Measurements from ENCODE around the gene ZIC5. TPM values are rescaled to one million over a fixed set of nuclear protein-coding genes. Genes with fewer than 3 reads are reported as not detected.
A peak's percentile ranks its signal among the peaks of the same experiment; 100 is the strongest.

ZIC5 gene
- total RNA-seq, 1 experiment from 2014 or later = 0.57 TPM

DNA sequence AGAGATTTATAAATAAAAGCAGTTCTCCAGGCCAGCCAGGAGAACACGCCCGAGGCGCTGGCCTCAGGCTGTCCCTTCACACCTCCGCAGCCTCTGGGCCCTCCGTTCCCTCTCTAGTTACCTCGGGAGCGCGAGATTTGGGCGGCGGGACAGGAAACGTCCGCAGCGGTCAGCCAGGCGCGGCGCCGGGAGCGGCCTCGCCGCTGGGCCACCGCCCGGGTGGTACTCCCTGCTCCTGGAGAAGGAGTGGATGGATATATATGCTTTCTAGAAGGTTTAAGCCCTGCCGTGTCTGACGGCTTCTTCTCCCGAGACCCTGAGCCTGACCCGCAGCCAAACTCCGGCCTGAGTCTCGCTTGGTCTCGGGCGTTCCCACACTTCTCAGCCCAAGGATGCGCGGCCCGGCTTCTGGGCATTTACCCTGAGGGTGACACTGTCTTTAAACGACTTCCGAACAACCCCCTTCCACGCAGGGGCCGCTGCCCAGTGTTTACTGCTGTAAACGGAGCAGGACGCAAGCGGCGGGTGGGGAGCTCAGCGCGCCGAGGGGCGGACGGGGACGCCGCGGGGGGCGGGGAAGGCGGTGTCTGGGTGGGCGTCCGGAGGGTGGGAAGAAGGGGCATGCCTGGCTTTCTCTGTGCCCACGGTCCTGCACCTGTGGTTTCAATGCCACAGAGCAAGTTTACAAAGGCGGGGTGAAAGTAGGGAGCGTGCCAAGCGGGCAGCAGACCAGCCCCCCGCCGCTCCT lies 8.1 kb upstream of the ZIC5 start:
- no peak overlapping the region for H3K27ac Mint-ChIP-seq (ENCODE audit: unreplicated experiment)
- TF ChIP-seq, protein P1, sequence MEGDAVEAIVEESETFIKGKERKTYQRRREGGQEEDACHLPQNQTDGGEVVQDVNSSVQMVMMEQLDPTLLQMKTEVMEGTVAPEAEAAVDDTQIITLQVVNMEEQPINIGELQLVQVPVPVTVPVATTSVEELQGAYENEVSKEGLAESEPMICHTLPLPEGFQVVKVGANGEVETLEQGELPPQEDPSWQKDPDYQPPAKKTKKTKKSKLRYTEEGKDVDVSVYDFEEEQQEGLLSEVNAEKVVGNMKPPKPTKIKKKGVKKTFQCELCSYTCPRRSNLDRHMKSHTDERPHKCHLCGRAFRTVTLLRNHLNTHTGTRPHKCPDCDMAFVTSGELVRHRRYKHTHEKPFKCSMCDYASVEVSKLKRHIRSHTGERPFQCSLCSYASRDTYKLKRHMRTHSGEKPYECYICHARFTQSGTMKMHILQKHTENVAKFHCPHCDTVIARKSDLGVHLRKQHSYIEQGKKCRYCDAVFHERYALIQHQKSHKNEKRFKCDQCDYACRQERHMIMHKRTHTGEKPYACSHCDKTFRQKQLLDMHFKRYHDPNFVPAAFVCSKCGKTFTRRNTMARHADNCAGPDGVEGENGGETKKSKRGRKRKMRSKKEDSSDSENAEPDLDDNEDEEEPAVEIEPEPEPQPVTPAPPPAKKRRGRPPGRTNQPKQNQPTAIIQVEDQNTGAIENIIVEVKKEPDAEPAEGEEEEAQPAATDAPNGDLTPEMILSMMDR (IDR thresholded peaks at IDR 0.05; ENCODE audit: unreplicated experiment) = no peak
- H3K9me3 Mint-ChIP-seq (ENCODE audit: low read depth, unreplicated experiment) = no peaks in the 10 kb centered on the region
- BruUV-seq (replicated peaks) = no TSS peak
- peaks cover 4% of the 10 kb centered on the region for H3K36me3 Mint-ChIP-seq (ENCODE audit: insufficient read depth, unreplicated experiment)
- peak overlapping the region; percentile 24 for H3K4me3 Mint-ChIP-seq (ENCODE audit: low read depth, unreplicated experiment)
- CTCF ChIA-PET = interaction anchor here (0.8 kb wide), 1 partner anchor 11 kb away, joined by 3 read pairs; no protein-coding TSS in a partner anchor
- no peaks in the 10 kb centered on the region for H3K27me3 Mint-ChIP-seq (ENCODE audit: unreplicated experiment)
- intact Hi-C loops (cut with micrococcal nuclease; ENCODE audit: unreplicated experiment) = loop anchor here (10.0 kb wide), 1 partner anchor 325 kb away; no protein-coding TSS in a partner anchor
- DNase-seq = no peak
- H3K4me1 Mint-ChIP-seq (ENCODE audit: low read depth, unreplicated experiment) = no peaks in the 10 kb centered on the region

DNA sequence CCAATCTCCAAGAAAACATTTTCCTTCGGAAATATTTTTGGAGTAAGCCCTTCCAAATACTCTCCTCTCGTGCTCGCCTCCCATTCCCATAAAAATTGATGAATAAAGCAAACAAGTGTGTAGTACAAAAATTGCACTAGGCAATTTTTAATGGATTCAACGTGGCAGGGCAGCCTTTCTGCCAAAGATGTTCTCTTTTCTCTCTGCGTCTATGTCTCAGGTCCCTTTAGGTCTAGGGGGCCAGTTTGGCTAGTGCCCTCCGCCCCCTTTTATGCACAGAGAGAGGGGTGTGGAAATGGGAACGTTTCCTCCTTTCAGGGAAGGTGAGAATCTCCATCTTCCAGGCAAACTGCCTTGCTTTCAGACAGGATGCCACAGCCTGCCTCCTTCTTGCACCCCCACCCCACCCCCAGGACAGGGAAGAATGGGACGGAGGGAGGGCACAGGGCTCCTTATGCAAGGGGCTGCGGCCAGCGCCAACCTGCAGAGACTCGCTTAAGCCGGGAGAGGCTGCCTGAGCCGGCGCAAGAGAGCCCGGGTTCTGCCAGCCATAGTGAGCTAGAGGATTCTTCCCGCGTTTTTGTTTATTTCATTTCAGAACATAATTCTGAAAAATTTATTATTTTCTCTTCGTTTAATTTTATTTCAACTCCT lies 7.4 kb upstream of the ZIC5 start:
- CTCF ChIA-PET = interaction anchor here (0.8 kb wide), 1 partner anchor 11 kb away, joined by 3 read pairs; no protein-coding TSS in a partner anchor
- intact Hi-C loops (cut with micrococcal nuclease; ENCODE audit: unreplicated experiment) = loop anchor here (10.0 kb wide), 1 partner anchor 324 kb away; no protein-coding TSS in a partner anchor
- Mint-ChIP-seq H3K4me3 (ENCODE audit: low read depth, unreplicated experiment) (no peak overlapping the region), H3K27ac (ENCODE audit: unreplicated experiment) (no peak overlapping the region), H3K4me1 (ENCODE audit: low read depth, unreplicated experiment) (no peaks in the 10 kb centered on the region), H3K9me3 (ENCODE audit: low read depth, unreplicated experiment) (no peaks in the 10 kb centered on the region), H3K27me3 (ENCODE audit: unreplicated experiment) (no peaks in the 10 kb centered on the region), H3K36me3 (ENCODE audit: insufficient read depth, unreplicated experiment) (peaks cover 4% of the 10 kb centered on the region)
- DNase-seq = no peak
- BruUV-seq (replicated peaks) = no TSS peak
- TF ChIP-seq, protein P1 (IDR thresholded peaks at IDR 0.05; ENCODE audit: unreplicated experiment) = no peak

DNA sequence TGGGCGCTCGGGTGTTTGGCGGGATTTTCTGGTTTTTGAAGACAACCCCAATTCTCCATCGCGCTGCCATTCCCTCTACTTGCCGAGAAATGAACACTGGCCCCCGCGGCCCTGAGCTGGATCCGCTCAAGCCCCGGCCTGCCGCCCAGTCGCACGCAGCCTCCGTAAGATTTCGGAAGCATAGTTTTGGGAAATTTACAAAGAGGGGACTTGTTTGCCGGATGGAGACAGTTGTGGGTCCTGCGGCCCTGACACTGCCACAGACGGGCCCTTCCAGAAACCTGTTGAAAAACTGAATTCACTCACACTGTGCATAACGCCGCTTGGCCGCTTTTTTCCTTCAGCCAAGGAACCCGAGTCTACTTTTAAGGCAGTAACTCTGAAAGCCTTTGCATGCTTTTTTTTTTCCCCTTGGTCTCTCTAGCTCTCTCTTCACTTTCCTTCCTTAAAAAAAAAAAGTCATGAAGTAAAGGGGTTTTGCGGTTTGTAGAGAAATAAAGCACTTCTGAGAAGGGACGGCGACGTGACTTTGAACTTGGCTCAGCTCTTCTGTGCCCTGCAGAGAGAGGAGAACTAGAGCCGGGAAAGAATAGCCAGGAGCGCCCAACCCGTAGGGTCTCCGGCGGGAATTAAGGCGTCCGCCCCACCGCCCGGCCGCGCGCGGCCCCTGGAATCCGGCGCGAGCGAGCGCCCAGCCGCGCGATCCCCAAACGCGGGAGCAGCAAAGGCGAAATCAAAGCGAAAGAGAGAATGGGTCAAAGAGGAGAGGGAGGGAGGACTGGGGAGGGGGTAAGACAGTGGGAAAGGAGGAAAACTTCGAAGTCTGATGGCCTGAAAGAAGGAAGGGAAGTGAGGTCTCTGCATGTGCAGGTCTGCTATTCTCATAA lies 6.6 kb upstream of the ZIC5 start:
- no peaks in the 10 kb centered on the region for H3K4me1 Mint-ChIP-seq (ENCODE audit: low read depth, unreplicated experiment)
- no peaks in the 10 kb centered on the region for H3K27me3 Mint-ChIP-seq (ENCODE audit: unreplicated experiment)
- no TSS peak for BruUV-seq (replicated peaks)
- H3K36me3 Mint-ChIP-seq (ENCODE audit: insufficient read depth, unreplicated experiment) = no peaks in the 10 kb centered on the region
- H3K4me3 Mint-ChIP-seq (ENCODE audit: low read depth, unreplicated experiment) = no peak overlapping the region
- TF ChIP-seq, protein P1 (IDR thresholded peaks at IDR 0.05; ENCODE audit: unreplicated experiment) = no peak
- CTCF ChIA-PET = interaction anchor here (0.6 kb wide), 1 partner anchor 65 kb away, joined by 3 read pairs; no protein-coding TSS in a partner anchor
- H3K27ac Mint-ChIP-seq (ENCODE audit: unreplicated experiment) = no peak overlapping the region
- intact Hi-C loops (cut with micrococcal nuclease; ENCODE audit: unreplicated experiment) = loop anchor here (10.0 kb wide), 1 partner anchor 323 kb away; no protein-coding TSS in a partner anchor
- no peak for DNase-seq
- H3K9me3 Mint-ChIP-seq (ENCODE audit: low read depth, unreplicated experiment) = no peaks in the 10 kb centered on the region

DNA sequence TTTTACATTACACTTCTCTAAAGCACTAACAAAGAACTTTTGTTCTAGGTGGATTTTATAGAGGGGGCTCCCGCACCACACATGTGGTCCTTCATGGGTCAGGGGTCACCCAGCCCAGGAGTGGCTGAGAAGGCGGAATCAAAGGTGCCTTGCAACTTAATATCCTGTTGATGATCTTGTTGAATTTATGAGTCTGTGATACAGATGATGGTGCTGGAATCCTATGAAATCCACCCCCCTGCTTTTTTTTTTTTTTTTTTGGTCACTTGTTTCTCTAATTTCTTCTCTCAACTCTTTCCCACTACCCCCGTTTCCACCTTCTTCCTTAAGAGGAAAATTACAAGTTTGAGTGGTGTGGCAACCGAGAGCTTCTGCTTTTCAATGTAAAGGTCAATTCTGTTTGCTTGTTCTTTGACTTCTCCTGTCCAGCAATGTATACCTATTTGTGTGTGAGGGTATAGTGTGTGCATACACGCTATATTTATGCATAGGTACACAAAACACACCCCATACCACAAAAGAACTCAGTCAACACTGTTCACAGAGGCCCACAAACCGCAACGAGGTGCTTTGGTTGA lies 5.9 kb upstream of the ZIC5 start:
- intact Hi-C loops (cut with micrococcal nuclease; ENCODE audit: unreplicated experiment) = loop anchor here (10.0 kb wide), 1 partner anchor 323 kb away; no protein-coding TSS in a partner anchor
- H3K4me3 Mint-ChIP-seq (ENCODE audit: low read depth, unreplicated experiment) = no peak overlapping the region
- H3K36me3 Mint-ChIP-seq (ENCODE audit: insufficient read depth, unreplicated experiment) = no peaks in the 10 kb centered on the region
- BruUV-seq (replicated peaks) = no TSS peak
- CTCF ChIA-PET = interaction anchor here (0.6 kb wide), 1 partner anchor 64 kb away, joined by 3 read pairs; no protein-coding TSS in a partner anchor
- TF ChIP-seq, protein P1 (IDR thresholded peaks at IDR 0.05; ENCODE audit: unreplicated experiment) = no peak
- H3K9me3 Mint-ChIP-seq (ENCODE audit: low read depth, unreplicated experiment) = no peaks in the 10 kb centered on the region
- H3K27ac Mint-ChIP-seq (ENCODE audit: unreplicated experiment) = no peak overlapping the region
- H3K4me1 Mint-ChIP-seq (ENCODE audit: low read depth, unreplicated experiment) = no peaks in the 10 kb centered on the region
- no peak for DNase-seq
- no peaks in the 10 kb centered on the region for H3K27me3 Mint-ChIP-seq (ENCODE audit: unreplicated experiment)
